K562 treated with DMSO at 1 percent for 24 hours (cell line): ENCODE results near the gene TRH. TPM values are rescaled to one million over a fixed set of nuclear protein-coding genes. Genes with fewer than 3 reads are reported as not detected.

Source experiments
- total RNA-seq: library from RNA; unstranded; fragments of 300-600 nt; gene quantifications from 2 replicates; pipeline ENCODE4 v1.2.3, GENCODE V29; 2022; ENCODE audit warnings: low read depth; ENCODE audit not compliant: insufficient read depth

TRH gene, protein sequence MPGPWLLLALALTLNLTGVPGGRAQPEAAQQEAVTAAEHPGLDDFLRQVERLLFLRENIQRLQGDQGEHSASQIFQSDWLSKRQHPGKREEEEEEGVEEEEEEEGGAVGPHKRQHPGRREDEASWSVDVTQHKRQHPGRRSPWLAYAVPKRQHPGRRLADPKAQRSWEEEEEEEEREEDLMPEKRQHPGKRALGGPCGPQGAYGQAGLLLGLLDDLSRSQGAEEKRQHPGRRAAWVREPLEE
- total RNA-seq, result not detected in 2 replicates

DNA sequence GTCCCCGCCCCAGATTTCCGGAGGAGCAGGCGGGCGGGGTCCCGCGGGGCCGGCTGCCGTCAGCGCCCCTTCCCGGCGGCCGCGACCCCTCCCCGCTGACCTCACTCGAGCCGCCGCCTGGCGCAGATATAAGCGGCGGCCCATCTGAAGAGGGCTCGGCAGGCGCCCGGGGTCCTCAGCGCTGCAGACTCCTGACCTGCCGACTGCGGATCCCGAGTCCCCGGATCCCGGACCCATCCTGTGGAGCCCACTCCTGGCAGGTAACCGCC, at the start of gene TRH:
TRH (plus strand) TSS at position 157 of the 269 bp plus-strand sequence. CDS start 1,097 bp downstream, outside the sequence.

Other genes starting within 250 kb of the TRH start
- gene TMCC1, start 81.0 kb upstream of the TRH start, total RNA-seq, result 6.0 and 6.1 TPM in 2 replicates
- not detected in 2 replicates for gene ALG1L2, start 107.1 kb downstream of the TRH start, total RNA-seq